HEK293T (cell line): ENCODE results near the gene SSH2.

Experiments
- CTCF ChIA-PET: fragments of 350-600 bp; formaldehyde crosslinking; extraction: SDS; loops from one replicate; lab custom pipeline; 2021; ENCODE audit warnings: antibody characterized with exemption, inconsistent platforms; lab: Yijun Ruan, JAX
- POLR2A ChIA-PET: fragments of 350-600 bp; formaldehyde crosslinking; extraction: SDS; loops from one replicate; lab custom pipeline; 2020; ENCODE audit warnings: antibody characterized with exemption, inconsistent platforms; lab: Yijun Ruan, JAX
- DNase-seq: peaks from one replicate; pipeline ENCODE4 v3.0.0; 2012; ENCODE audit warnings: mixed read lengths; ENCODE audit errors: extremely low spot score
- ARNT ChIP-seq: fragments of 450-650 bp; IDR thresholded peaks from 2 replicates; pipeline ENCODE4 v1.6.1; 2017; ENCODE audit warnings: mild to moderate bottlenecking
- BHLHE40 ChIP-seq: fragments of 450-650 bp; IDR thresholded peaks from 2 replicates; pipeline ENCODE4 v1.6.1; 2016; ENCODE audit warnings: mild to moderate bottlenecking, moderate library complexity, borderline replicate concordance
- CTBP1 ChIP-seq: fragments of 450-650 bp; IDR thresholded peaks from 2 replicates; pipeline ENCODE4 v1.6.1; 2016; ENCODE audit warnings: borderline replicate concordance
- ELF4 ChIP-seq: fragments of 450-650 bp; IDR thresholded peaks from 2 replicates; pipeline ENCODE4 v1.6.1; 2017; ENCODE audit warnings: antibody characterized with exemption
- FOXA1 ChIP-seq: fragments of 450-650 bp; IDR thresholded peaks from 2 replicates; pipeline ENCODE4 v1.6.1; 2016; ENCODE audit warnings: mild to moderate bottlenecking
- FOXK2 ChIP-seq: fragments of 450-650 bp; IDR thresholded peaks from 2 replicates; pipeline ENCODE4 v1.6.1; 2016; ENCODE audit warnings: mild to moderate bottlenecking
- FOXM1 ChIP-seq: fragments of 450-650 bp; IDR thresholded peaks from 2 replicates; pipeline ENCODE4 v1.6.1; 2017; ENCODE audit warnings: mild to moderate bottlenecking, borderline replicate concordance
- HDGF ChIP-seq: fragments of 450-650 bp; IDR thresholded peaks from 2 replicates; pipeline ENCODE4 v1.6.1; 2017; ENCODE audit warnings: antibody characterized with exemption, borderline replicate concordance
- L3MBTL2 ChIP-seq: fragments of 450-650 bp; conservative IDR thresholded peaks from 2 replicates; pipeline ENCODE4 v1.6.1; 2016; ENCODE audit warnings: mild to moderate bottlenecking
- LEF1 ChIP-seq: fragments of 450-650 bp; IDR thresholded peaks from 2 replicates; pipeline ENCODE4 v1.6.1; 2017; ENCODE audit warnings: mild to moderate bottlenecking, borderline replicate concordance
- NFRKB ChIP-seq: fragments of 450-650 bp; IDR thresholded peaks from 2 replicates; pipeline ENCODE4 v1.6.1; 2016; ENCODE audit warnings: mild to moderate bottlenecking, moderate library complexity
- SP1 ChIP-seq: fragments of 450-650 bp; IDR thresholded peaks from 2 replicates; pipeline ENCODE4 v1.6.1; 2017
- SUZ12 ChIP-seq: fragments of 450-650 bp; IDR thresholded peaks from 2 replicates; pipeline ENCODE4 v1.6.1; 2016; ENCODE audit warnings: mild to moderate bottlenecking
- TARDBP ChIP-seq: fragments of 450-650 bp; IDR thresholded peaks from 2 replicates; pipeline ENCODE4 v1.6.1; 2016
- ZNF384 ChIP-seq: fragments of 450-650 bp; IDR thresholded peaks from 2 replicates; pipeline ENCODE4 v1.6.1; 2016
- TF ChIP-seq, protein P1 (sequence below): fragments of 450-650 bp; IDR thresholded peaks from 2 replicates; pipeline ENCODE4 v1.6.1; 2016

The SSH2 gene

DNA sequence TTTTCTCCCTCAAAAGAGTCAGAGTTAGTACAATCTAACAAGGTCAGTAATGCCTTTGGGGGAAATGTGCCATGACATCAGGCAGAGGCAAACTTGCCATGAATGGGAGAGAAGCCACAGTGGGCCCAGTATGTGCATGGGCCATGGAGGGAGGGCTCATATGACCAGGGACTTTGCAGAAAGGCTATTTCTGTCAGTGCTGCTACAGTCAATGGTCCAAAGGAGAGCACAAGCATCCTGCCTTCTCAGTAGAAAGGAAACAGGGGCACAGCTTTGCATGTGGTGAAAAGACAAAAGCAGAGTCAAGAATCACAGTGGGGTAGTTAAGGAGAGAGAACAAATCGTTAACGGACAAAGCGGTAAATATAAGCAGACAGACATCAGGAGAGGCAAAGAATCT is 296.1 kb downstream of the SSH2 start:
- ChIA-PET POLR2A (no interaction called here), CTCF (interaction anchor here (0.5 kb wide), 1 partner anchor 306 kb away, joined by 10 read pairs; no protein-coding TSS in a partner anchor)
- no peak for DNase-seq
- TF ChIP-seq CTBP1 (no peak), FOXM1 (no peak), LEF1 (no peak), TARDBP (no peak), SP1 (no peak), HDGF (no peak), ARNT (no peak), FOXA1 (no peak), ELF4 (no peak)
- TF ChIP-seq, protein P1, sequence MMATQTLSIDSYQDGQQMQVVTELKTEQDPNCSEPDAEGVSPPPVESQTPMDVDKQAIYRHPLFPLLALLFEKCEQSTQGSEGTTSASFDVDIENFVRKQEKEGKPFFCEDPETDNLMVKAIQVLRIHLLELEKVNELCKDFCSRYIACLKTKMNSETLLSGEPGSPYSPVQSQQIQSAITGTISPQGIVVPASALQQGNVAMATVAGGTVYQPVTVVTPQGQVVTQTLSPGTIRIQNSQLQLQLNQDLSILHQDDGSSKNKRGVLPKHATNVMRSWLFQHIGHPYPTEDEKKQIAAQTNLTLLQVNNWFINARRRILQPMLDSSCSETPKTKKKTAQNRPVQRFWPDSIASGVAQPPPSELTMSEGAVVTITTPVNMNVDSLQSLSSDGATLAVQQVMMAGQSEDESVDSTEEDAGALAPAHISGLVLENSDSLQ = no peak

DNA sequence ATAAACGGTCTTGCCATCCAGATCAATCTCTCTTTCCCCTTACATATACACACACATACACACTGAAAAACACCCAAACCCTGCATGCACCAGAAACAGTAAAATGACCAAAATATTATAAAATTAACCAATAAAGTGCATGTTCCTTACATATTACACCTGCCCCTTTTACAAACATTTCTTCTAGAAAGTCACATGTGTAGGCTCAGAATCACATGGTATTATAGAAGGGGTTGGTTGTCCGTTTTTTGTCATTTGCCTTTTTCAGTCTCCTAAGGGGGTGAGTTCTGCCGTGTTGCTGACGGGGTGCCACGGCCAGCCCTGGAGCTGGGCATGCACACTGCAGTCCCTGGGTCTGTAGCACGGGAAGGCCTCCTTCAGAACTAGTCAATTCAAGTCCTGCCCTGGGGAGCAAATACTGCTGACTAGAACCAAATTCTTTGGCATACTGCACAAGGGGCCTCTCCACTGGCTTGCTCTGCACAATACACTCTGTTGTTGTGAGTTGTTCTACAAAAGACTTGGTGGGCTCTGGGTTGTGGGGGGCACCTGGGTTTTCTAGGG is 299.3 kb downstream of the SSH2 start:
- TF ChIP-seq CTBP1 (no peak), NFRKB (no peak), LEF1 (no peak), L3MBTL2 (no peak), SP1 (no peak), BHLHE40 (no peak), SUZ12 (no peak), TARDBP (no peak), FOXK2 (no peak)
- TF ChIP-seq, protein P1 = no peak
- DNase-seq = no peak
- ChIA-PET CTCF (no interaction called here), POLR2A (no interaction called here)

DNA sequence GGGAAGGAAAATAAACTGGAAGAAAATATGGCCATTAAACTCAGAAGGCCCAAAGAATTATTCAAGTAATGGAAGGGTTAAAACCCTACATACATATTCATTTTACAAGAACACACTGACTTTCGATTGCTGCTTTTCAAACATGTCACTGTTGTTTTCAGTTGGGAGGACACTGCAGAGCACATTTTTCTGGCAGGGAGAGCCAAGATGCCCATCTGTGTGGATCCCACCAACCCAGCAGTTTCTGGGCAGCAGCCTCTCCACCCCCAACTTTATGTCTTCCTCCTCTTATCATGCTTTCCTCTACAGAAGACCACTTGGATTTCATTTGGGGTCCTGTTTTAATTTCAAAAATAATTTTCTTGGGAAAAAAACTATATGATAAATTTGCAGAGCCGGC is 300.2 kb downstream of the SSH2 start:
- POLR2A ChIA-PET = no interaction called here
- CTCF ChIA-PET = no interaction called here
- no peak for TF ChIP-seq TARDBP
- TF ChIP-seq L3MBTL2 = no peak
- no peak for TF ChIP-seq FOXA1
- TF ChIP-seq ARNT = no peak
- TF ChIP-seq LEF1 = no peak
- TF ChIP-seq, protein P1 = no peak
- no peak for TF ChIP-seq HDGF
- no peak for TF ChIP-seq SUZ12
- TF ChIP-seq FOXK2 = no peak
- no peak for TF ChIP-seq ELF4
- TF ChIP-seq SP1 = no peak
- no peak for TF ChIP-seq FOXM1
- no peak for TF ChIP-seq NFRKB
- TF ChIP-seq BHLHE40 = no peak
- no peak for DNase-seq

DNA sequence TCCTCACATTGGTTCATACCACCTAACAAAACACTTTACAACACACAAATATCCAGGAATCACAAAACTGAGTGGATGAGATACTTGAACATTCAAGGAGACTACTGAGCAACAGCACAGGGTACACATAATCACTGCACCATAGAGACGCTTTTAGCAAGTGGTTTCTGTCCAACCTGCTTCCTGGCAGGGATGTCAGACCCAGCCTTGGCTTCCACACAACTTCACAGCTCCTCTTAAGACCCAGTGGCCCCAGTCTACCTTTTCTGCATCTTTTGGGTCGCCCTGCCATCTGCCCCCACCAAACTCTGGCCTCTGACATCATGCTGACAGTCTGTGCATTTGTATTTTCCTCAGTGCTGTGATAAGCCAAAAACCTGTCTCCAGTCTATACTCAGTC is 301.4 kb downstream of the SSH2 start:
- TF ChIP-seq TARDBP (no peak), LEF1 (no peak), FOXA1 (no peak), ARNT (no peak), SUZ12 (no peak), FOXK2 (no peak), BHLHE40 (no peak), ZNF384 (no peak), HDGF (no peak), SP1 (no peak), NFRKB (no peak)
- CTCF ChIA-PET = no interaction called here
- POLR2A ChIA-PET = no interaction called here
- no peak for DNase-seq

DNA sequence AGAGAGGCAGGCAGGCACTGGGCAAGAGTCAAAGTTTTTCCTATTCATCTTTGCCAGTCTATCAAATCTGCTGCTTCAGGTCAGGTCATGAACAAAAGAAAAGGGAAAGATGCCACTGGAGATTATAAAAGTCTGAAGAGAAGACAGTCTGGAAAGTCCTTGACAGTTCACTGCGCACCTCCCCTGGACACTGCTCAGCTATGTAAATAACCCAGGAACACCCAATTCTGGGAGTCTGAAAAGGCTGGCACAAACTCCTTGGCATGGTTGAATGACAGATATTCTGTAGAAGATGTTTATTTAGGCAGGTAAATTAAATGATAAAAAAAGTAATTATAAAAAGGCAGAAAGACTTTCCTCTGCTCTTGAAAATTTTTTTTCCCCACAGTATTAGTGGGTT is 302.1 kb downstream of the SSH2 start:
- ChIA-PET CTCF (interaction anchor here (1.6 kb wide), 1 partner anchor 10 kb away, joined by 3 read pairs; no protein-coding TSS in a partner anchor), POLR2A (no interaction called here)
- TF ChIP-seq TARDBP (no peak), FOXK2 (no peak), NFRKB (no peak), ELF4 (no peak), L3MBTL2 (no peak), FOXM1 (no peak), CTBP1 (no peak), ZNF384 (no peak), SP1 (no peak), SUZ12 (no peak), LEF1 (no peak), HDGF (no peak), ARNT (no peak), FOXA1 (no peak), BHLHE40 (no peak)
- TF ChIP-seq, protein P1 = no peak
- DNase-seq = no peak
